GM18858 (cell line): ENCODE measurements around the gene IVL.

Experiments
- ATAC-seq: cut with Tn5 transposase; IDR thresholded peaks from one replicate; pipeline ENCODE4 v1.9.1; 2021; ENCODE audit not compliant: unreplicated experiment

IVL gene

GRCh38 chr1:152888126-152888525 is 20.2 kb upstream of the IVL start:
- ATAC-seq = no peak

- ATAC-seq = no peak
Observed at GRCh38 chr1:152899027-152899426, 9.3 kb upstream of the IVL start.

GRCh38 chr1:152899883-152900282 is 8.5 kb upstream of the IVL start:
- ATAC-seq = no peak

GRCh38 chr1:152901631-152902030 is 6.7 kb upstream of the IVL start:
- ATAC-seq = no peak

GRCh38 chr1:152902636-152903035 is 5.7 kb upstream of the IVL start:
- ATAC-seq = no peak

- ATAC-seq = no peak
Observed at GRCh38 chr1:152904688-152905440, 3.5 kb upstream of the IVL start.

- ATAC-seq = no peak
Observed at GRCh38 chr1:152906023-152906565, 2.3 kb upstream of the IVL start.

- ATAC-seq = no peak
Observed at GRCh38 chr1:152909206-152909605, 860 bp downstream of the IVL start.

- ATAC-seq = no peak
Observed at GRCh38 chr1:152912471-152912870, 4.1 kb downstream of the IVL start.

GRCh38 chr1:152912900-152913299 is 4.6 kb downstream of the IVL start:
- ATAC-seq = no peak

- no peak for ATAC-seq
Observed at GRCh38 chr1:152917794-152918193, 9.4 kb downstream of the IVL start.

- no peak for ATAC-seq
Observed at GRCh38 chr1:152919071-152919470, 10.7 kb downstream of the IVL start.

- no peak for ATAC-seq
Observed at GRCh38 chr1:152924191-152924590, 15.8 kb downstream of the IVL start.

- ATAC-seq = no peak
Observed at GRCh38 chr1:152926091-152926490, 17.7 kb downstream of the IVL start.

GRCh38 chr1:152928671-152929070 is 20.3 kb downstream of the IVL start:
- no peak for ATAC-seq

- no peak for ATAC-seq
Observed at GRCh38 chr1:152932170-152932811, 23.9 kb downstream of the IVL start.

- no peak for ATAC-seq
Observed at GRCh38 chr1:152933196-152933595, 24.9 kb downstream of the IVL start.

GRCh38 chr1:152940614-152941013 is 32.3 kb downstream of the IVL start:
- ATAC-seq = no peak

- ATAC-seq = no peak
Observed at GRCh38 chr1:152941037-152941711, 32.8 kb downstream of the IVL start.

- ATAC-seq = no peak
Observed at GRCh38 chr1:152942161-152942560, 33.8 kb downstream of the IVL start.

- no peak for ATAC-seq
Observed at GRCh38 chr1:152946248-152946647, 37.9 kb downstream of the IVL start.
